GM10266 (cell line): ENCODE results near the gene CR1L.
"Not testable (repeated sequence)": the region's sequence is repeated elsewhere in the genome, so short reads cannot be mapped to it uniquely, and the experiment has no call there.

Experiments
- DNase-seq: peaks from one replicate; pipeline ENCODE4 v3.0.0; 2012; ENCODE audit errors: extremely low spot score
- CTCF ChIP-seq: IDR thresholded peaks from 2 replicates; pipeline ENCODE4 v1.5.1; 2012; ENCODE audit warnings: mild to moderate bottlenecking, low read depth; ENCODE audit not compliant: control insufficient read depth, insufficient read depth; ENCODE audit errors: missing control alignments

The CR1L gene

GRCh38 chr1:207691010-207691409 lies 46.1 kb downstream of the CR1L start:
- no peak for DNase-seq
- no peak for TF ChIP-seq CTCF

- TF ChIP-seq CTCF, result no peak
- DNase-seq, result no peak
Observed at GRCh38 chr1:207691841-207692240, 46.9 kb downstream of the CR1L start.

- not testable (repeated sequence) for DNase-seq
Observed at GRCh38 chr1:207692291-207692690, 47.4 kb downstream of the CR1L start.

- DNase-seq, result no peak
- no peak for TF ChIP-seq CTCF
Observed at GRCh38 chr1:207695891-207696290, 51.0 kb downstream of the CR1L start.

- peak; percentile 65 for TF ChIP-seq CTCF
- no peak for DNase-seq
Observed at GRCh38 chr1:207698822-207699483, 54.0 kb downstream of the CR1L start.

GRCh38 chr1:207702317-207702716 lies 57.4 kb downstream of the CR1L start:
- no peak for DNase-seq
- TF ChIP-seq CTCF, result no peak

- no peak for DNase-seq
- TF ChIP-seq CTCF, result no peak
Observed at GRCh38 chr1:207703712-207704111, 58.8 kb downstream of the CR1L start.

GRCh38 chr1:207708004-207708403 lies 63.1 kb downstream of the CR1L start:
- not testable (repeated sequence) for DNase-seq
